PFSK-1 (cell line): ENCODE measurements around the gene IGF1R.

Experiments
- POLR2AphosphoS5 ChIP-seq: IDR thresholded peaks from 2 replicates; pipeline ENCODE4 v1.6.1; 2012; ENCODE audit warnings: low read depth, mild to moderate bottlenecking, control low read depth, low read length, moderate library complexity
- TAF1 ChIP-seq: IDR thresholded peaks from 2 replicates; pipeline ENCODE4 v1.6.1; 2012; ENCODE audit warnings: low read length, control low read depth, borderline replicate concordance; ENCODE audit not compliant: insufficient read depth
- TF ChIP-seq, protein P1 (sequence below), 2 experiments: IDR thresholded peaks; 2 replicates each; pipeline versions ENCODE4 v1.6.1 to v1.8.0; 2011 to 2012; ENCODE audit warnings: low read depth in 2 of 2, low read length in 2 of 2, control low read depth in 1 of 2, inconsistent platforms in 1 of 2, mild to moderate bottlenecking in 1 of 2, moderate library complexity in 1 of 2; ENCODE audit not compliant: insufficient read depth in 1 of 2

- TF ChIP-seq POLR2AphosphoS5 (no peak), TAF1 (no peak)
- TF ChIP-seq, protein P1, sequence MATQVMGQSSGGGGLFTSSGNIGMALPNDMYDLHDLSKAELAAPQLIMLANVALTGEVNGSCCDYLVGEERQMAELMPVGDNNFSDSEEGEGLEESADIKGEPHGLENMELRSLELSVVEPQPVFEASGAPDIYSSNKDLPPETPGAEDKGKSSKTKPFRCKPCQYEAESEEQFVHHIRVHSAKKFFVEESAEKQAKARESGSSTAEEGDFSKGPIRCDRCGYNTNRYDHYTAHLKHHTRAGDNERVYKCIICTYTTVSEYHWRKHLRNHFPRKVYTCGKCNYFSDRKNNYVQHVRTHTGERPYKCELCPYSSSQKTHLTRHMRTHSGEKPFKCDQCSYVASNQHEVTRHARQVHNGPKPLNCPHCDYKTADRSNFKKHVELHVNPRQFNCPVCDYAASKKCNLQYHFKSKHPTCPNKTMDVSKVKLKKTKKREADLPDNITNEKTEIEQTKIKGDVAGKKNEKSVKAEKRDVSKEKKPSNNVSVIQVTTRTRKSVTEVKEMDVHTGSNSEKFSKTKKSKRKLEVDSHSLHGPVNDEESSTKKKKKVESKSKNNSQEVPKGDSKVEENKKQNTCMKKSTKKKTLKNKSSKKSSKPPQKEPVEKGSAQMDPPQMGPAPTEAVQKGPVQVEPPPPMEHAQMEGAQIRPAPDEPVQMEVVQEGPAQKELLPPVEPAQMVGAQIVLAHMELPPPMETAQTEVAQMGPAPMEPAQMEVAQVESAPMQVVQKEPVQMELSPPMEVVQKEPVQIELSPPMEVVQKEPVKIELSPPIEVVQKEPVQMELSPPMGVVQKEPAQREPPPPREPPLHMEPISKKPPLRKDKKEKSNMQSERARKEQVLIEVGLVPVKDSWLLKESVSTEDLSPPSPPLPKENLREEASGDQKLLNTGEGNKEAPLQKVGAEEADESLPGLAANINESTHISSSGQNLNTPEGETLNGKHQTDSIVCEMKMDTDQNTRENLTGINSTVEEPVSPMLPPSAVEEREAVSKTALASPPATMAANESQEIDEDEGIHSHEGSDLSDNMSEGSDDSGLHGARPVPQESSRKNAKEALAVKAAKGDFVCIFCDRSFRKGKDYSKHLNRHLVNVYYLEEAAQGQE (IDR thresholded peaks at IDR 0.05; ENCODE audit: insufficient read depth in 1 of 2, low read depth in 2 of 2, low read length in 2 of 2) = no peak
Measured at GRCh38 chr15:98907927-98908471, 259.7 kb downstream of the IGF1R start.
